Epithelial cell of proximal tubule (primary cell): ENCODE results near the gene SNCG. TPM values are rescaled to one million over a fixed set of nuclear protein-coding genes. Genes with fewer than 3 reads are reported as not detected.
"Not testable (repeated sequence)": the region's sequence is repeated elsewhere in the genome, so short reads cannot be mapped to it uniquely, and the experiment has no call there.

Experiments
- DNase-seq: peaks from one replicate; pipeline ENCODE4 v3.0.0-alpha.2; 2011; ENCODE audit warnings: low read depth
- H3K4me3 ChIP-seq: 2 replicates; pipeline ENCODE4 v1.5.1; 2011; ENCODE audit warnings: low read depth, mild to moderate bottlenecking, low read length
- CTCF ChIP-seq: conservative IDR thresholded peaks from 2 replicates; pipeline ENCODE4 v1.5.1; 2012; ENCODE audit warnings: low read depth, mild to moderate bottlenecking, low read length
- total RNA-seq: library from RNA; depleted of rRNA; stranded (reverse); fragments of >200 nt; gene quantifications from 2 replicates; pipeline ENCODE4 v1.2.3, GENCODE V29; 2015

Gene SNCG
- total RNA-seq, 1 donor from 2014 or later: 30.0 TPM

- no peak for DNase-seq
- H3K4me3 ChIP-seq: no peak overlapping the region
Measured at GRCh38 chr10:86932674-86933073, 25.7 kb upstream of the SNCG start.

GRCh38 chr10:86934162-86934711 lies 24.2 kb upstream of the SNCG start:
- not testable (repeated sequence) for H3K4me3 ChIP-seq, DNase-seq

More at GRCh38 chr10:86932674-86933073, 25.7 kb upstream of the SNCG start:
- no peak for TF ChIP-seq CTCF

GRCh38 chr10:86936661-86937501 lies 21.5 kb upstream of the SNCG start:
- no peak for DNase-seq
- TF ChIP-seq CTCF: no peak
- H3K4me3 ChIP-seq: no peak overlapping the region

- no peak for DNase-seq
- no peak for TF ChIP-seq CTCF
Measured at GRCh38 chr10:86937502-86938154, 20.8 kb upstream of the SNCG start.

GRCh38 chr10:86938260-86938659 lies 20.1 kb upstream of the SNCG start:
- DNase-seq: no peak
- no peak overlapping the region for H3K4me3 ChIP-seq
- no peak for TF ChIP-seq CTCF

More at GRCh38 chr10:86937502-86938154, 20.8 kb upstream of the SNCG start:
- no peak overlapping the region for H3K4me3 ChIP-seq

- DNase-seq, H3K4me3 ChIP-seq: not testable (repeated sequence)
Measured at GRCh38 chr10:86940076-86940475, 18.3 kb upstream of the SNCG start.

- TF ChIP-seq CTCF: no peak
- H3K4me3 ChIP-seq: no peak overlapping the region
- DNase-seq: no peak
Measured at GRCh38 chr10:86940677-86941076, 17.7 kb upstream of the SNCG start.
